Cardiac fibroblast (primary cell): ENCODE data around the gene ALOX12B.
"Not testable (repeated sequence)": the region's sequence is repeated elsewhere in the genome, so short reads cannot be mapped to it uniquely, and the experiment has no call there.

Experiments
- DNase-seq, 2 donors: peaks; one replicate each; pipeline versions ENCODE4 v3.0.0 to v3.0.0-alpha.2; 2010; ENCODE audit warnings: low read depth in 2 of 2
- H3K4me3 ChIP-seq, 2 donors: replicated peaks in 1 of 2; 1 replicate in 1 of 2; 2 replicates in 1 of 2; pipeline ENCODE4 v1.5.1; 2011; ENCODE audit warnings: low read depth in 2 of 2, low read length in 2 of 2, mild to moderate bottlenecking in 2 of 2, moderate library complexity in 1 of 2
- CTCF ChIP-seq: IDR thresholded peaks from one replicate; pipeline ENCODE4 v1.5.1; 2011; ENCODE audit warnings: low read depth, mild to moderate bottlenecking, low read length, inconsistent platforms

ALOX12B gene

GRCh38 chr17:8108972-8109660, 21.6 kb upstream of the ALOX12B start:
- no peak for DNase-seq

GRCh38 chr17:8106980-8107379, 19.5 kb upstream of the ALOX12B start:
- H3K4me3 ChIP-seq, DNase-seq: not testable (repeated sequence)

More at GRCh38 chr17:8108972-8109660, 21.6 kb upstream of the ALOX12B start:
- no peak overlapping the region for H3K4me3 ChIP-seq
- no peak for TF ChIP-seq CTCF

GRCh38 chr17:8105957-8106398, 18.5 kb upstream of the ALOX12B start:
- peak; percentile 32 to 78 for DNase-seq
- TF ChIP-seq CTCF: no peak
- H3K4me3 ChIP-seq: no peak overlapping the region

- H3K4me3 ChIP-seq: no peak overlapping the region
- DNase-seq: no peak
- TF ChIP-seq CTCF: no peak
Observed at GRCh38 chr17:8104911-8105310, 17.4 kb upstream of the ALOX12B start.

- H3K4me3 ChIP-seq: no peak overlapping the region
- DNase-seq: peak in 1 of 2 donors; percentile 60
- TF ChIP-seq CTCF: no peak
Observed at GRCh38 chr17:8103549-8103948, 16.0 kb upstream of the ALOX12B start.

- no peak overlapping the region for H3K4me3 ChIP-seq
- no peak for TF ChIP-seq CTCF
- no peak for DNase-seq
Observed at GRCh38 chr17:8101721-8102120, 14.2 kb upstream of the ALOX12B start.

GRCh38 chr17:8100763-8101162, 13.2 kb upstream of the ALOX12B start:
- no peak for DNase-seq
- H3K4me3 ChIP-seq: no peak overlapping the region
- TF ChIP-seq CTCF: no peak
